Spleen (tissue), 11 donors: ENCODE results near the gene GSTP1. TPM values are rescaled to one million over a fixed set of nuclear protein-coding genes. Genes with fewer than 3 reads are reported as not detected.

ENCODE experiments used
- DNase-seq: peaks from one replicate; pipeline ENCODE4 v3.0.0-alpha.2; 2020
- H3K27ac ChIP-seq, 8 donors: fragments of 200-600 bp; sonication (generic) in 7 of 8; 1 replicate in 4 of 8; 2 replicates in 4 of 8; pipeline versions ENCODE4 v1.5.0 to v1.8.0; 2016 to 2021; ENCODE audit warnings: inconsistent platforms in 4 of 8, mild to moderate bottlenecking in 4 of 8, moderate library complexity in 1 of 8
- H3K27me3 ChIP-seq, 7 donors: fragments of 200-600 bp; sonication (generic) in 6 of 7; replicated peaks in 1 of 7; 1 replicate in 4 of 7; 2 replicates in 3 of 7; pipeline versions ENCODE4 v1.5.0 to v1.8.0; 2016 to 2021; ENCODE audit warnings: inconsistent platforms in 3 of 7, mild to moderate bottlenecking in 1 of 7
- H3K36me3 ChIP-seq, 6 donors: fragments of 200-600 bp; sonication (generic) in 5 of 6; 1 replicate in 4 of 6; 2 replicates in 2 of 6; pipeline versions ENCODE4 v1.5.0 to v1.8.0; 2016 to 2021; ENCODE audit warnings: inconsistent platforms in 2 of 6
- H3K4me1 ChIP-seq, 6 donors: fragments of 200-600 bp; sonication (generic) in 5 of 6; 1 replicate in 3 of 6; 2 replicates in 3 of 6; pipeline versions ENCODE4 v1.5.0 to v1.8.0; 2016 to 2021; ENCODE audit warnings: inconsistent platforms in 3 of 6
- H3K4me3 ChIP-seq, 8 donors: fragments of 200-600 bp; sonication (generic) in 7 of 8; 1 replicate in 4 of 8; 2 replicates in 4 of 8; pipeline versions ENCODE4 v1.5.0 to v1.8.0; 2016 to 2021; ENCODE audit warnings: inconsistent platforms in 4 of 8, mild to moderate bottlenecking in 4 of 8, moderate library complexity in 2 of 8
- H3K9me3 ChIP-seq, 8 donors: fragments of 200-600 bp; sonication (generic) in 7 of 8; 1 replicate in 4 of 8; 2 replicates in 4 of 8; pipeline versions ENCODE4 v1.5.0 to v1.8.0; 2016 to 2021; ENCODE audit warnings: inconsistent platforms in 4 of 8
- CTCF ChIP-seq, 11 experiments: fragments of 200-600 bp in 7 of 11; fragments of 450-650 bp in 4 of 11; sonication (generic) in 4 of 11; IDR thresholded peaks in 8 of 11; conservative IDR thresholded peaks in 3 of 11; 1 replicate in 7 of 11; 2 replicates in 4 of 11; pipeline versions ENCODE4 v1.4.0 to v1.8.0; 2016 to 2021; ENCODE audit warnings: antibody characterized with exemption in 11 of 11, inconsistent platforms in 4 of 11, mild to moderate bottlenecking in 1 of 11
- POLR2A ChIP-seq, 3 donors: fragments of 450-650 bp; IDR thresholded peaks; one replicate each; pipeline ENCODE4 v1.5.1; 2017; ENCODE audit warnings: antibody characterized with exemption in 3 of 3, mild to moderate bottlenecking in 1 of 3
- POLR2AphosphoS5 ChIP-seq, 3 donors: sonication (generic); formaldehyde crosslinking; IDR thresholded peaks; one replicate each; pipeline ENCODE4 v1.5.1; 2017; ENCODE audit warnings: antibody characterized with exemption in 3 of 3
- WGBS, 5 donors: extraction: QIAGEN DNeasy Blood & Tissue Kit in 3 of 5; methylation state at CpG; one replicate each; pipeline versions ENCODE4 v1.1.5 to v1.1.7; 2013 to 2018; 5-methylcytosine and 5-hydroxymethylcytosine counted together
- intact Hi-C: fragments of 100-400 bp; cut with DNase I; formaldehyde crosslinking; loops from one replicate; pipeline ENCODE4 v1.15.0; 2023; ENCODE audit warnings: low total_unique reads
- polyA plus RNA-seq, 3 donors: library from polyadenylated mRNA; stranded (reverse); fragments of 200-250 nt; gene quantifications; one replicate each; pipeline ENCODE4 v1.2.1, GENCODE V29; 2013
- total RNA-seq, 7 donors: library from RNA; depleted of rRNA in 3 of 7; stranded (reverse); fragments of >200 nt in 3 of 7; fragmentation: NEBNext Ultra II Directional in 4 of 7; extraction: Animal tissue kit (Norgen Biotek cat#: 25700) in 4 of 7; gene quantifications; one replicate each; pipeline versions ENCODE4 v1.1.0 to v1.2.1, GENCODE V29; 2016 to 2021
- donor health status: healthy with polysubstance abuse.
- donor health status: DM: no; HTN: no; CAD: no; lungs with moderate emphysema.
- donor health status: DM: no; HTN: no; CAD: no.
- donor health status: Bipolar disorder and iron deficiency.
- donor health status: healthy.
- donor health status: DM: no; HTN: no; CAD: no.
- donor health status: DM: yes; HTN: yes; CAD: no.

GSTP1 gene
- total and polyA plus RNA-seq, 10 donors, result 211 to 399 (median 296) TPM

- H3K27ac ChIP-seq, result no peak overlapping the region
- no peak overlapping the region for H3K4me3 ChIP-seq
- no peak for DNase-seq
- peaks cover 18 to 58% (median 39%) of the 10 kb centered on the region in 6 donors for H3K4me1 ChIP-seq
- H3K27me3 ChIP-seq, result peaks cover 0 to 3% (median 0%) of the 10 kb centered on the region in 7 donors
- intact Hi-C loops, result no loop called here
- 90 to 98% (median 92%) methylated on average over 10 of the region's 10 CpGs for WGBS, 5 donors
- peaks cover 0 to 53% (median 46%) of the 10 kb centered on the region in 6 donors for H3K36me3 ChIP-seq
- H3K9me3 ChIP-seq, result no peaks in the 10 kb centered on the region
- TF ChIP-seq POLR2AphosphoS5 (IDR thresholded peaks at IDR 0.05) (no peak), CTCF (IDR thresholded peaks at IDR 0.05 in 8 of 11, conservative IDR thresholded peaks at IDR 0.05 in 3 of 11) (no peak), POLR2A (IDR thresholded peaks at IDR 0.05) (no peak)
These were observed 25.7 kb downstream of the GSTP1 start for GRCh38 chr11:67609316-67609715.

- H3K27me3 ChIP-seq, result peaks cover 0 to 7% (median 0%) of the 10 kb centered on the region in 7 donors
- 90 to 95% (median 92%) methylated on average over 14 to 15 of the region's 15 CpGs for WGBS, 5 donors
- DNase-seq, result no peak
- peaks cover 0 to 53% (median 46%) of the 10 kb centered on the region in 6 donors for H3K36me3 ChIP-seq
- intact Hi-C loops, result no loop called here
- no peak overlapping the region for H3K4me3 ChIP-seq
- H3K27ac ChIP-seq, result no peak overlapping the region
- no peaks in the 10 kb centered on the region for H3K9me3 ChIP-seq
- TF ChIP-seq POLR2A (IDR thresholded peaks at IDR 0.05), result no peak
- no peak for TF ChIP-seq POLR2AphosphoS5 (IDR thresholded peaks at IDR 0.05)
- TF ChIP-seq CTCF (IDR thresholded peaks at IDR 0.05 in 8 of 11, conservative IDR thresholded peaks at IDR 0.05 in 3 of 11), result no peak
- H3K4me1 ChIP-seq, result peaks cover 23 to 68% (median 49%) of the 10 kb centered on the region in 6 donors
These were observed 26.8 kb downstream of the GSTP1 start for GRCh38 chr11:67610302-67610868.

- peaks cover 0 to 53% (median 46%) of the 10 kb centered on the region in 6 donors for H3K36me3 ChIP-seq
These were observed 27.6 kb downstream of the GSTP1 start for GRCh38 chr11:67611165-67611564.

More at GRCh38 chr11:67611165-67611564, 27.6 kb downstream of the GSTP1 start:
- TF ChIP-seq CTCF (IDR thresholded peaks at IDR 0.05 in 8 of 11, conservative IDR thresholded peaks at IDR 0.05 in 3 of 11) (no peak), POLR2AphosphoS5 (IDR thresholded peaks at IDR 0.05) (no peak), POLR2A (IDR thresholded peaks at IDR 0.05) (no peak)
- Histone ChIP-seq H3K27me3 (peaks cover 0 to 15% (median 0%) of the 10 kb centered on the region in 7 donors), H3K4me3 (no peak overlapping the region), H3K9me3 (no peaks in the 10 kb centered on the region), H3K27ac (no peak overlapping the region), H3K4me1 (peaks cover 23 to 69% (median 52%) of the 10 kb centered on the region in 6 donors)
- peak; percentile 78 for DNase-seq
- 89 to 97% (median 94%) methylated on average over 6 to 14 of the region's 14 CpGs for WGBS, 5 donors
- intact Hi-C loops, result no loop called here
